H1 (cell line): ENCODE data around the gene RGS17. TPM values are rescaled to one million over a fixed set of nuclear protein-coding genes. Genes with fewer than 3 reads are reported as not detected.

ENCODE experiments used
- CTCF ChIA-PET: fragments of 300-600 bp; sonication (Branson Sonifier 250); formaldehyde crosslinking; loops from one replicate; lab custom pipeline; 2021; ENCODE audit not compliant: partially characterized antibody; lab: Charles Lee
- POLR2A ChIA-PET: fragments of 300-600 bp; sonication (Branson Sonifier 250); formaldehyde crosslinking; loops from one replicate; lab custom pipeline; 2021; ENCODE audit warnings: inconsistent platforms; ENCODE audit not compliant: partially characterized antibody; lab: Charles Lee
- DNase-seq, 2 experiments: peaks; one replicate each; pipeline versions ENCODE4 v3.0.0 to v3.0.0-alpha.2; 2010 to 2022; ENCODE audit warnings: low spot score in 2 of 2, low read depth in 1 of 2, mixed read lengths in 1 of 2
- FAIRE-seq: peaks from 2 replicates; lab custom pipeline; 2011; peaks lifted over from hg19 to GRCh38; lab: Jason Lieb, UNC
- H2AFZ ChIP-seq: 2 replicates; pipeline ENCODE4 v1.8.1; 2012; ENCODE audit warnings: low read length, inconsistent platforms
- H2AK5ac ChIP-seq: 2 replicates; pipeline ENCODE4 v1.6.1; 2013; ENCODE audit warnings: low read depth, low read length
- H2BK120ac ChIP-seq: replicated peaks from 2 replicates; pipeline ENCODE3; 2013; ENCODE audit warnings: low read depth, low read length, inconsistent platforms
- H2BK12ac ChIP-seq: 2 replicates; pipeline ENCODE4 v1.6.1; 2013; ENCODE audit warnings: low read depth, low read length
- H2BK15ac ChIP-seq: 2 replicates; pipeline ENCODE4 v1.6.1; 2013; ENCODE audit warnings: low read length
- H2BK20ac ChIP-seq: 2 replicates; pipeline ENCODE4 v1.6.1; 2013; ENCODE audit warnings: low read length
- H2BK5ac ChIP-seq: 2 replicates; pipeline ENCODE4 v1.6.1; 2013; ENCODE audit warnings: low read depth, low read length
- H3K14ac ChIP-seq: 2 replicates; pipeline ENCODE4 v1.6.1; 2013; ENCODE audit warnings: inconsistent platforms; ENCODE audit not compliant: insufficient read length
- H3K18ac ChIP-seq: 2 replicates; pipeline ENCODE4 v1.6.1; 2013; ENCODE audit warnings: low read length; ENCODE audit errors: extremely low read depth
- H3K23ac ChIP-seq: 2 replicates; pipeline ENCODE4 v1.6.1; 2013; ENCODE audit warnings: inconsistent platforms; ENCODE audit not compliant: insufficient read length
- H3K23me2 ChIP-seq: 2 replicates; pipeline ENCODE4 v1.6.1; 2013; ENCODE audit warnings: low read depth, low read length
- H3K27ac ChIP-seq: 2 replicates; pipeline ENCODE4 v1.6.1; 2011; ENCODE audit warnings: low read depth, low read length, inconsistent platforms
- H3K27me3 ChIP-seq, 4 experiments: replicated peaks in 1 of 4; 1 replicate in 1 of 4; 2 replicates in 3 of 4; pipeline versions ENCODE4 v1.6.1 to v1.8.1; 2011 to 2013; ENCODE audit warnings: low read length in 3 of 4, mild to moderate bottlenecking in 3 of 4, inconsistent platforms in 2 of 4, mixed read lengths in 2 of 4, moderate library complexity in 1 of 4; ENCODE audit not compliant: control insufficient read depth in 3 of 4, insufficient read depth in 3 of 4; ENCODE audit errors: extremely low read depth in 1 of 4
- H3K36me3 ChIP-seq, 4 experiments: 2 replicates each; pipeline versions ENCODE4 v1.6.1 to v1.8.1; 2011 to 2013; ENCODE audit warnings: mild to moderate bottlenecking in 4 of 4, low read length in 3 of 4, moderate library complexity in 2 of 4, control low read depth in 1 of 4, inconsistent platforms in 1 of 4; ENCODE audit not compliant: insufficient read depth in 4 of 4, control insufficient read depth in 2 of 4
- H3K4ac ChIP-seq: replicated peaks from 2 replicates; pipeline ENCODE3; 2013; ENCODE audit warnings: low read length, low read depth, mixed read lengths, inconsistent platforms; ENCODE audit not compliant: insufficient read length
- H3K4me1 ChIP-seq, 4 experiments: replicated peaks in 1 of 4; 1 replicate in 1 of 4; 2 replicates in 3 of 4; pipeline versions ENCODE4 v1.6.1 to v1.8.1; 2011 to 2013; ENCODE audit warnings: low read length in 3 of 4, inconsistent platforms in 2 of 4, mixed read lengths in 1 of 4; ENCODE audit not compliant: insufficient read depth in 4 of 4, control insufficient read depth in 3 of 4
- H3K4me2 ChIP-seq, 2 experiments: 2 replicates each; pipeline versions ENCODE4 v1.6.1 to v1.8.1; 2011 to 2013; ENCODE audit warnings: low read depth in 2 of 2, low read length in 2 of 2, control low read depth in 1 of 2, inconsistent platforms in 1 of 2, mild to moderate bottlenecking in 1 of 2; ENCODE audit not compliant: insufficient read depth in 1 of 2
- H3K4me3 ChIP-seq, 4 experiments: fragments of 200-600, 300-600 bp in 1 of 4; sonication (generic), shearing (Covaris generic), sonication (Bioruptor Twin) in 1 of 4; 2 replicates each; pipeline versions ENCODE4 v1.5.1 to v1.8.1; 2011 to 2016; ENCODE audit warnings: low read length in 4 of 4, low read depth in 3 of 4, control low read depth in 2 of 4, inconsistent platforms in 2 of 4, mild to moderate bottlenecking in 2 of 4, mixed read lengths in 1 of 4, moderate library complexity in 1 of 4; ENCODE audit not compliant: insufficient read depth in 2 of 4; ENCODE audit errors: extremely low read depth in 1 of 4
- H3K56ac ChIP-seq: replicated peaks from 2 replicates; pipeline ENCODE3; 2013; ENCODE audit warnings: low read depth, mild to moderate bottlenecking, mixed read lengths, low read length, inconsistent platforms; ENCODE audit not compliant: insufficient read length
- H3K79me1 ChIP-seq: 2 replicates; pipeline ENCODE4 v1.6.1; 2013; ENCODE audit warnings: low read depth, low read length, control low read depth
- H3K79me2 ChIP-seq, 2 experiments: 2 replicates each; pipeline versions ENCODE4 v1.6.1 to v1.8.1; 2012 to 2013; ENCODE audit warnings: low read length in 2 of 2, mild to moderate bottlenecking in 2 of 2, inconsistent platforms in 1 of 2; ENCODE audit not compliant: insufficient read depth in 2 of 2, control insufficient read depth in 1 of 2
- H3K9ac ChIP-seq, 4 experiments: replicated peaks in 1 of 4; 1 replicate in 1 of 4; 2 replicates in 3 of 4; pipeline versions ENCODE4 v1.6.1 to v1.8.1; 2011 to 2013; ENCODE audit warnings: low read depth in 3 of 4, low read length in 3 of 4, control low read depth in 2 of 4, mild to moderate bottlenecking in 2 of 4, moderate library complexity in 2 of 4, inconsistent platforms in 1 of 4; ENCODE audit errors: extremely low read depth in 1 of 4
- H3K9me3 ChIP-seq, 2 experiments: 2 replicates each; pipeline versions ENCODE4 v1.6.1 to v1.8.1; 2012 to 2013; ENCODE audit warnings: mild to moderate bottlenecking in 2 of 2, moderate library complexity in 2 of 2, control low read depth in 1 of 2, inconsistent platforms in 1 of 2, low read depth in 1 of 2, low read length in 1 of 2, mixed read lengths in 1 of 2; ENCODE audit not compliant: insufficient read depth in 2 of 2
- H4K20me1 ChIP-seq, 2 experiments: replicated peaks in 1 of 2; 2 replicates each; pipeline versions ENCODE3 to v1.8.1; 2011 to 2013; ENCODE audit warnings: inconsistent platforms in 2 of 2, low read length in 2 of 2, mild to moderate bottlenecking in 1 of 2; ENCODE audit not compliant: insufficient read depth in 2 of 2, control insufficient read depth in 1 of 2
- H4K5ac ChIP-seq: 2 replicates; pipeline ENCODE4 v1.6.1; 2013; ENCODE audit warnings: low read length, low read depth, mixed read lengths, inconsistent platforms; ENCODE audit not compliant: insufficient read length
- H4K8ac ChIP-seq: 2 replicates; pipeline ENCODE4 v1.8.0; 2013; ENCODE audit warnings: mild to moderate bottlenecking, moderate library complexity, low read length, inconsistent platforms; ENCODE audit not compliant: insufficient read depth; ENCODE audit errors: extremely low read depth
- H4K91ac ChIP-seq: replicated peaks from 2 replicates; pipeline ENCODE3; 2013; ENCODE audit warnings: low read length, mixed read lengths, inconsistent platforms; ENCODE audit not compliant: insufficient read length
- BACH1 ChIP-seq: IDR thresholded peaks from 2 replicates; pipeline ENCODE4 v1.6.1; 2012; ENCODE audit warnings: low read length, improper control_type of control experiment
- WGBS, 2 experiments: shearing (Covaris generic) in 1 of 2; methylation state at CpG; one replicate each; pipeline versions ENCODE4 v1.1.6 to v1.1.7; 2013 to 2015; ENCODE audit warnings: low lambda C conversion rate in 2 of 2, mixed read lengths in 2 of 2, inconsistent platforms in 1 of 2, low coverage in 1 of 2, missing lambda C conversion rate in 1 of 2; ENCODE audit not compliant: insufficient replicate concordance in 2 of 2, insufficient coverage in 1 of 2, insufficient read length in 1 of 2; ENCODE audit errors: extremely low coverage in 1 of 2, missing lambda C conversion rate in 1 of 2; 5-methylcytosine and 5-hydroxymethylcytosine counted together
- polyA plus RNA-seq, 7 experiments: library from polyadenylated mRNA; depleted of rRNA in 3 of 7; stranded (reverse) in 5 of 7; unstranded in 2 of 7; fragments of >200 nt in 5 of 7; fragments of 200-250 nt in 2 of 7; gene quantifications; 1 replicate in 5 of 7; 2 replicates in 1 of 7; 4 replicates in 1 of 7; pipeline versions ENCODE4 v1.2.1 to v1.2.3, GENCODE V29; 2011 to 2013; ENCODE audit warnings: missing spikeins in 2 of 7, mixed read lengths in 2 of 7
- total RNA-seq: library from RNA; stranded (reverse); fragmentation: NEBNext Ultra II Directional; extraction: Animal tissue kit (Norgen Biotek cat#: 25700); gene quantifications from 2 replicates; pipeline ENCODE4 v1.2.1, GENCODE V29; 2021

RGS17 gene
- total and polyA plus RNA-seq, 2 of the 8 experiments (the other 6 are each of a cell fraction or from before 2014, with no cell fraction given), result 2.0 to 12.2 TPM

- Histone ChIP-seq H3K36me3 (no peaks in the 10 kb centered on the region), H4K20me1 (no peaks in the 10 kb centered on the region), H3K79me1 (no peaks in the 10 kb centered on the region), H4K91ac (no peak overlapping the region), H2AFZ (no peak overlapping the region), H3K56ac (no peak overlapping the region), H3K4me3 (no peak overlapping the region), H3K27ac (no peak overlapping the region), H3K23ac (no peak overlapping the region), H3K4ac (no peak overlapping the region), H4K8ac (no peak overlapping the region), H2BK20ac (no peak overlapping the region), H3K23me2 (no peaks in the 10 kb centered on the region), H4K5ac (no peak overlapping the region), H2BK120ac (no peak overlapping the region)
- ChIA-PET CTCF (no interaction called here), POLR2A (no interaction called here)
- FAIRE-seq, result no peak
- 75% methylated on average over 3 of the region's 3 CpGs; no CpG with 5 or more reads in 1 of the 2 experiments for WGBS, 2 experiments
- TF ChIP-seq BACH1, result no peak
- TF ChIP-seq, all 59 proteins: peak for 0
- H3K4me1 ChIP-seq, result no peaks in the 10 kb centered on the region
- no peaks in the 10 kb centered on the region for H3K9me3 ChIP-seq
- H3K14ac ChIP-seq, result no peak overlapping the region
- H2BK12ac ChIP-seq, result no peak overlapping the region
- H3K9ac ChIP-seq, result no peak overlapping the region
- no peak overlapping the region for H2BK5ac ChIP-seq
- no peak overlapping the region for H3K4me2 ChIP-seq
- no peak overlapping the region for H2BK15ac ChIP-seq
- DNase-seq, result no peak
- no peak overlapping the region for H3K18ac ChIP-seq
- no peaks in the 10 kb centered on the region for H3K79me2 ChIP-seq
- H2AK5ac ChIP-seq, result no peak overlapping the region
- H3K27me3 ChIP-seq, result no peaks in the 10 kb centered on the region
These were observed 39.4 kb upstream of the RGS17 start for GRCh38 chr6:153170511-153170910.
